NCI-H1694 treated with DMSO at 0.1 percent for 48 hours (cell line): ENCODE data around the gene CDH8.
"Not testable (repeated sequence)": the region's sequence is repeated elsewhere in the genome, so short reads cannot be mapped to it uniquely, and the experiment has no call there.

Experiments
- DNase-seq: peaks from one replicate; lab custom pipeline; 2025; lab: John Stamatoyannopoulos, UW

CDH8 gene

DNA sequence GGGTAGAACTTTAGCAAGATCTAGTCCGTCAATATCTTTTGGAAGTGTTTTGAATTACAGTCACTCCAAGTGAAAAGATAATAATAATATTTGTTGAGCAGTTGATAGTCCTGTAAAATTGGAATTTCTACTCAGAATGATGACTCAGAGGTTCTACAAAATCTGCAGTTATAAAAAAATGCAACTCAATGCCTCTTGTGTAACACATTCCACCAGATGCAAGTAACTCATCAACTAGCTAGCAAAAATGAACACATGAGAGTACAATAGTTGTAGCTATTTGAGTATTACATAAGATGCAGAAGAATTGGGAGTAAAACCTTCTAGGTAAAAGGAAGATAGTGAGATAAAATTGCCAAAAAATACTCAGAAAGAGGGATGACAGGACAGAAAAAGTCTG lies 177.2 kb downstream of the CDH8 start:
- no peak for DNase-seq

DNA sequence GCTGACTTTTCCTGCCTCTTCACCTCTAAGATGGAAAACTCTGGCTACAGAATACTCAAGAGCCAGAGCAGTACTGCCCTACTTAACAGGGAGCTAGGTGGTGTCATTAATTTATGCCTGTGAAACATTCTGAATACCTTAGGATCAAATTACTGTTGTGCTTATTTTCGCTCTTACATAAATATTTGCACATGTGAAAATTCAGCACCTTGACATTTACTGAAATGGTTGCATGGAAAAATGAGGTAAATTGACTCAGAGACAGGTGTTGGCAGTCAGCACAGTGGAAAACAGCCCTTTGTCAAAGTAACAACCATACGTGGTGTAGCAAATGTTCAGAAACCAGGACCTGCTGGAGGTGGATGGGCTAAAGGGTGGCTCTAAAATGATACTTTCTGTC lies 193.6 kb downstream of the CDH8 start:
- DNase-seq = no peak

DNA sequence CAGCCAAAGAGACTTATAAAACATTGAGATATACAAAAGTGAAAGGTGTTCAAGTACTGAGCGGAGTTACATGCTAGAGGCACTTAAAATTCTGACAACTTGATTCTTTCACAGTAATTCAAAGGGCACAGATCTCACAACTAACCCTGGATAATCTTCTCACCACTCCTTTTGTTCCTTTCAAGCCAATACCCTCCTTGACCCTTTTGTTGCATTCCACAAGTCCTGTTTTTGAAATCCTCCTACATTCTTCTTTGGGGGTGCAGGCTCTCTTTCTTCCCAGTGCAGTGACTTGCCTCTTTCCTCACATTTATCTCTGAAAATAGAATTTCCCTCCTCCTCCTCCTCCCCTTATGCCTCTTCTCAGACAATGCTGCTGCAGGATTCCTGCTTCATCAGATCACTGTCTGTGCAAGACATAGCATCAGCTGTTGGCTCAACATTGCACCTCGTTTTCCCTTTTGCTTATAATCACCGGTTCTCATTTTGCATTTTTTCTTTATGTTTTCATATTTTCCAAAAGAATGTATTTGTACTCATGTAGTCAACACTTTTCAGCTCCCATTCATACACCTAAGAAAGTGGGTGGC lies 199.3 kb downstream of the CDH8 start:
- no peak for DNase-seq

DNA sequence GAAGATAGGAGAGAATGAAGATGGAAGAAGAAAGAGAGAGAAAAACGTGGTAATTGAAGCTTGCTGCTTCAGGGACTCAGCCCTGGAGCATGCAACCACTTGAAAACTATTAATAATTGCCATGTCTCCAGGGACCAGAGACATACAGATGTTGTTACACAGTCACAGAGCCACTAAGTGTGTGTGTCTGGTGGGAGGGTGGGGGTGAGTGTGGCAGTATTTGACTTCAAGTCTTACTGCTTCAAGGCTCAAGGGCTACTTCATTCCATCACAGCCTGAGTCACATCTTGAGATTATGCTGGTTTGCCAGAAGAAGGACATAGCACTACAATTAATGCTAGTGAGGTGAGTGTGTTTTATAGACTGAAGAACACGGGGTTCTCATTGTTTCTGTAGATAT lies 202.2 kb downstream of the CDH8 start:
- DNase-seq = no peak

DNA sequence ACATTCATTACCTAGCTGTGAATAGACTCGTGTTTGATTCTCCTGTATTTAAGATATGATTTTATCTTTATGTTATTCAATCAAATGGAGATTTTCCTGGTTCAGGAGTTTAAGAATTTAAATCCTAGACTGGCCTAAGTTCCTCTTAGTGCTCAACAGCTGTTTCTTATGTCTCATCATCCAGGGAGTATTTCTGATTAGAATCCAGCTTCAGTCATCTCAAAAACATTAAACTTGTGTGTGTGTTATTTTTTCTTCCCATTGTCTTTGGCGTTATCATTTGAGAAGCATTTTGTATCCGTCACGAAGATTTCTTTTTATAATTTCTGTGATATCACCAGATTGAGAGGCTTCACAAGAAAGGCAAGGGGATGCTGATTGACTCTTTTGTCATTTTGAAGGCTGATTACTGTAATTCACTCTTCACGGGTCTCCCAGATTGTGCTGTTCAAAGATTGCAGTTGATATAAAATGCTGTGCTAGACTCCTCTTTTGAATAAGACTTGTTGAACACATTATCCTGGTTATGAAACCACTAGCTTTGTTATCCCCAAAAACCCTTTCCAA lies 204.8 kb downstream of the CDH8 start:
- no peak for DNase-seq

DNA sequence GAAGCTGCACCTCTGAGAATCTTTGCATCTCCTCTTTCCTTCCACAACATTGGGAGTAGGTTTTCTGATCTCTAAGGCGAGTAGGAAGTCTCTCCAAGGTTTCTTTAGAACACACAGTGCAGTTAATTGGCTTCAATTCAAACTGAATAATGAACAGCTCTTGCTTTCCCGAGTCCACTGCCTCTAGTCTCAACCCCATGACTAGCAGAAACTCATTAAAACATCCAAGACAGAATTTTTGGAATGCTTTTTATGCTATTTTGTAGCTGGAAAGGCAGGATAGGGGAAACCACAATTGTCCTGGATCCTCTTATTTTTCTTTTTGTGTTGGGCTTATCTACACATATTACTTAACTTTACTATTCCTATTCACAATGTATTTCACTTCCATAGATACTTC lies 206.6 kb downstream of the CDH8 start:
- no peak for DNase-seq

DNA sequence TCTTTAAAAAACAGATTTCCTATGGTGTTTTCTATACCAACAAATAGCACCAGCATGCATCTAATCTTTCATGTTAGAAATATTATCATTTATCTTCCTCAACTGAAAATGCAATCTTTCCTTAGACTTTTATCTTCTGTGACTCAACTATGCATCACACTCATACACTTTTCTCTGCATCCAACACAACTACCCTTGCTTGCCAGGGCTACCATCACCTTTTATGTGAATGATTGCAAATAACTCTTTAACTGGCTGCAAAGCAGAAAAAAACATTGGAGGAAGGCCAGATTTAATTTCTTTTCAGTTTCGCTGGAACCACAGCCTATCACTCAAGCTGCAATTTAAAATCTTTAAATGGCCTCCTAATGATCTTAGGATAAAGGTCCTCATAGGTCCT lies 212.9 kb downstream of the CDH8 start:
- DNase-seq = no peak

DNA sequence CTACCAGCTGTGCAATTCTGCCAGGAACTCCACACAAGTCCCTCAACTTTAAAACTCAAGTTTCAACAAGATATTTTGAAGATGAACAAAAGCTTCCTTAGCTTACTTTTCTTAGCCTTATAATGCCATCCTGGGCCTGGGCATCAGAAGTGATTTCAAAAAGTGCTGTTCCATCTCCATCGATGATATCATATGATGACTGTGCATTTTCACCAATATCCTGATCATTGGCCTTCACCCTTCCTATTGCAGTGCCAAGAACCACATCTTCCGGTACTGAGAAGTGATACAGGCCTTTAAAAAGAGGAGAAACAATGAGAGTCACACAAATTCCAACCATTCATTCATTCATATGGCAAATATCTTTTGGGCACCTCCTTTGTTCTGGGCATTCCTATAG lies 215.4 kb downstream of the CDH8 start:
- no peak for DNase-seq

DNA sequence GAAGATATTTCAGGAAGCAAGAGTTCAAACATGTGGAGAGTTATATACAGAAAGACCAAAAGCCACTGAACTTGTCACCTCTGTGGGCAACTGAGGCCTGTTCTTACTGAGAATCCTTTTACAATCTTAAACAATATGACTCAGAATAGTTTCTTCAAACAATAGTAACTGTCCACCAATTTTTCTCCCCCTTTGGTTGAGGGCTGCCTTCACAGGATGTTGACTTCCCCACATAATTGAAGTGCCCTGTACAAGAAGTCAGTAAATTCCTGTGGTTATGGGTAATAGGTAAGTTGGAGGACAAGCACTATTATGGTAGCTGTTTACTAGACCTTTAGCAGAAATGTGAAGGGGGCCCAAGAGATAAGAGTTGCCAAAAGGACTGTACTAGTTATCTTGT lies 215.8 kb downstream of the CDH8 start:
- DNase-seq = no peak

DNA sequence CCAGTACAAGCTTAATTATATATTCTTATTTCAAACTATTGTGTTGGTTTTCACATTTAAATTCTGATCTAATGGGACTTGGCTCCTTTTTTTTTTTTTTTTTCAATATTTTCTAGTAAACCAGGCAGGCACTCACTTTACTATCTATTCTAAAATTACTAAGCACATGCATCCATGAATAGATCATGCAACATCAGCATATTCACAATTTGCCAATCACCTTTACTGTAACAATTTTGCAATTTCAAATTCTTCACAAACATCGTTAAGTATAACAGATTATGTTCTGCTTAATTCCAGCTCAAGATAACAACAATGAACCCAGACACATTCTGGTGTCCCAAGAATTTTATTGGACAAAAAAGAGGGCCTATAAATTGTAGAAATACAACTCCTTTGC lies 217.4 kb downstream of the CDH8 start:
- DNase-seq = no peak

DNA sequence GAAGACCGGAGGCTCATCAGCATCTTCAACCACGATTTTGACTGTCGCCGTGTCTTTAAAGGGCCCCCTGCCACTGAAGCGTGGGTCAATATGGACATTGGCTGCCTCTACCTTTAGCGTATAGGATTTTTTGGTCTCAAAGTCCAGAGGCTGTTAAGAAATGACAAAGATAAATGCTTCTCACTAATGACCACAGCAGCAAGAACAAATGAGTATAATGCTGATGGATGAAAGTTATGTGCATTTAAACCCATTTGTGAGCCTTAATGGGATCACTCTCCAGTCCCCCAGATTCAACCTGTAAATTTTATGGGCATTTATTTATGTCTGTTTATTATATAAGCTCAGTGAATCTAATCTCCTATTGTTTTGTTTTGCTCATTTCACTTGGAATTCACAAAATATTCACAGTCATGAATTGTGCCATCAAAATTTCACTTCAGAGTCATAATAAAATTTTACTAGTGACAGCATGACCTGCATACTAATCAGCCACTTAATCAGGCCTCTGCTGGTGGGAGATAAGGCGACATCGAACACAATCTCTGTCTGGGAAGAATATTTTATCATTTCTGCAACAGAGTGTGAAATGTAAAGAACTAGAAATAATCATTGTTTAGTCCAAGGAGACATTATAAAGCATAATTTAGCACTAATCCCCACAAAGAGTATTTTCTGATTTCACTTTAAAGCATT lies 218.5 kb downstream of the CDH8 start:
- DNase-seq = no peak

DNA sequence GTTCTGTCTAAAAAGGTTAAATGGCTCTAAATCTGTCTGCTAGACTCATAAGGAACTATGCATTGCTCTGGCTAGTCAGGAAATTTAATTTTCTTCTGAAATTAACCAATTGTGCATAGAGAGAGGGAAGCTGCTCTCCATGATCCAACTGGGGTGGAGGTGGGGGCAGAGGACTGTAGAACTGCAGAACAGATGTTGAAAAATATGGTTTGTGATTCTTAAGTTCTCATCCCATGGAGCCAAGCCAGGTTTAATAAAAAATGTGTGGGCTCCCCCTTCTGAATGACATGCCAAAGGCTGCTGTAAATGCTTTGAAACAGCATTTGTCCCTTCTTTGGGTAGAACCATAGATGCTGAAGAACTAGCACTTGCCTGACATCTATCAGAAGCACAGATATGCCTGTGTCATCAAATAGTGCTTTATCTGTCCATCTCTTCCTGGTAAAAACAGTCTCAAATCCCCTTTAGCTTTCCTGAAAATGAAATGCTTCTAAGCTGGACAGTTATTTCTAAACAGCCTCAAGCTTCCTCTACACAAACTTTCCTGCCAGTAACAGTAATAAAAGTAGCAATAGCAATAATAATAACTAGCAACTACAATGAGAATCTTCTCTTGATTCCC lies 221.4 kb downstream of the CDH8 start:
- DNase-seq = no peak

DNA sequence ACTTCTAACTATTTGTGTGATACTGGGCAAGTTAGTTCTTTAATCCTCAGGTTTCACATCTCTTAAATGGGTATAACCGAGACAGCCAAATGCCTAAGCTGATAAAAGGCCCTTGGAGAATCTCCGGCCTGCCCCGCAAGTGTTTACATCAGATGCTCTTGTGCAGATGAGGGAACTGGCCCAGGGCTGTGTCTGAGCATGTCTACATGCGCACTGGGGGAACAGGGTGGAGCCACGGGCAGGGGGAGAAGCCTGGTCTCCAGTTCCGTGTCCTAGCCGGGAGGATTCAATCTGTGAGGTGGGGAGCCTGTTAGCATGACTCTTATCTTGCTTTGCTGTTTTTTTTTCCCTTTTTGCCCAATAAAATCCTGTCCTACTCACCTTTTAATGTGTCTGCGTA lies 222.9 kb downstream of the CDH8 start:
- DNase-seq = no peak

DNA sequence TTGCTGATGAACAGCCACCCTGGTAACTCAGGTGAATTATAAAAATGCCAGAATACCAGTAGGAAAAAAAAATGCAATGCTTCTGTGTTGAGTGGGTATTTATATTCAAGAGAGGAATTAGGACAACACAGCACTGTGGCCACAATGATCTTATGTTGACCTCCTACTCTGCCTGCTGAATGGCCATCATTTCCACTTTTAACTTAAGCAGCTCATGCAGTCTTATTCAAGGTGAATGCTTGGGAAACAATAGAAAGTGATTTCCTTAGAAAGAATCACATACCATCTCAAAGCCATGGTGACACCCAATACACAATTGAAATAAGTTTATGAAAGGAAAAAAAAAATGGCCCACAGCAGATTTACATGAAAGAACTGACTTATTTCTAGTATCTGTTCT lies 224.0 kb downstream of the CDH8 start:
- DNase-seq = no peak

DNA sequence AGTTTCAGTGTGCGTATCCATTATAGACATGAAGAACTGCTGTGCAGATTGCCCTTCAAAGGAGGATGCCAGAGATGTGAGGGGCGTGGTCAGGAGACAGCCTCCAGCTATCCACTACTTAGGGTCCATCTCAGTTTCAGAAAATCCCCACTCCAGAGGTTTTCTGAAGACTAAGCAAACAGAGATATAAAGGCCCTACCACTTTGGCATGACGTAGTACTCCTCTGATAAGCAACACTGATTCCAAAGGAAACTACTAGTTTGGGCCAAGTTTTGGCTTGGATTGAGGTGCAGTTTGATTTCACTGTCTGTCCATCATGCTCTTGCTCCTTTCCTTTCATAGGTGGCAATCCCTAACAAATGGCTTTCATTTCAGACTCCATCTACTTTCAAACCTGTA lies 228.7 kb downstream of the CDH8 start:
- no peak for DNase-seq

DNA sequence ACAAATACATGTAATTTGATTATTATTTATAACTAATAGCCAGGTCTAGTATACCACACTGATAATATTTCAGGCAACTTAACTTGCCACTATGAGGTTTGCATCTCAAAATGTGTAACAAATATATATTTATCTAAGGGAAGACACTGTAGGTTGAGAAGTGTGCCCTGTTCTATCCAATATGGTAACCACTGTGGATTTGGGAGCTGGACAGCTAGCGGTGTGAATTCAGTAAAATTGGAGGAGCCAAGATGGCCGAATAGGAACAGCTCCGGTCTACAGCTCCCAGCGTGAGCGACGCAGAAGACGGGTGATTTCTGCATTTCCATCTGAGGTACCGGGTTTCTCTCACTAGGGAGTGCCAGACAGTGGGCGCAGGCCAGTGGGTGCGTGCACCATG lies 235.0 kb downstream of the CDH8 start:
- DNase-seq = not testable (repeated sequence)

DNA sequence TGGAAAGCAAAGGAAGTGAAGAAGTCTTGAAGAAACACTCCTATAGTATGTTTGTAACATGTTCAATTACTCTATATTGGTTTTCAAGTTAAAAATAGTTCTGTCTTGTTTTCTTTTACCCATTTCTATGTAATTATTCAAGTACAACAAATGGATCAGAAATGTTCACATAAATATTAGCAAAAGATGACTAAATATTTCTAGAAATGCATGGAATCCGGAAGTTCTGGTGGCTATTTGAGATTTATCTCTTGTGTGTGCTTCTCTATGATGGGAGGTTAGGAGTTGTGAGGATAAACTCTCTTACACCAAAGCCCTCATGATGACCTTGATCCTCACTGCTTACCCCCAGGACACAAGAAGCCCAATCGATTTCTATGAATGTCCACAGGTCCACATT lies 237.5 kb downstream of the CDH8 start:
- no peak for DNase-seq

DNA sequence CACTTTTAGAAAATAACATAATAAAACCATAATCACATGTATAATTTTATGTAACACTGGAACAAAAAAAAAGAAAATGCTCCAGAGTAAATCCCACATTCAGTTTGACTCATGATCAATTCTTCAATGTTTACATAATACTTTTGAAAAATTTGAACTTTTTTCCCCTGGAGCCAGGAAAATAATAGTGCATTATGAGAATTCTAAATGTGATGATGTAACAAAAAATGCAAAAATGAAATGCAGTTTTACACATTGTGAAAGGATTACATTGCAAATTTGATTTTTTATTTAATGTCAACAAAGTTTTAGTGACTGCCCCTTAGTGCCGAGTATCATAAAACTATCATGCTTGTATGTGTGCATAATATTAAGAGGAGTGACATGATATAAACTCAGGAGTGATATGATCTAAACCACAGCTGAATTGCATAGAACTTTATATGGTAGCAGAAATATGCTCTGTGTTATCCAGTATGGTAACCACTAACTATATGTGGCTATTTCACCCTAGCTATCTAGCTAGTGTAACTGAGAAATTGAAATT lies 238.2 kb downstream of the CDH8 start:
- DNase-seq = no peak

DNA sequence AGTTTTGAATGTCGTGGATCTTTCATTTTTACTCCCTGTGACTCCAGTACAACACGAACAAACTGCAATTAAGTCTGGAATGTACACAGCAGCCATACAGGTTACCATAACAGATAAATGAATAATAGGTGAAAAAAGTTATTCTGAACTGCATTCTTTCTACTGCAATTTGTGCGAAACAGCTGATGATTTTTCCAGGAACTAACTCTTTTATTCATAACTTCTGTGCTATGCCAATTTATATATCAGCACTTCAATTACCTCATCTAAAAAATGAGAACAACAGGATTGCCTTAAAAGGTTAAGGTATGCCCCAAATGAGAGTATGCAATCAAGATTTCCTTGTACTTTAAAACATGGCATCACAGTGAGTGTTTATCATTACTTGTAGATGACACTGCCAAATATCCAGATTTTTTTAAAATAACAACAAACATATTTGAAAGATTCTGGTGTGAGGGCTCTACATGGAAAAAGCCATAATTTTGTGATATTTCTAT lies 238.9 kb downstream of the CDH8 start:
- no peak for DNase-seq

DNA sequence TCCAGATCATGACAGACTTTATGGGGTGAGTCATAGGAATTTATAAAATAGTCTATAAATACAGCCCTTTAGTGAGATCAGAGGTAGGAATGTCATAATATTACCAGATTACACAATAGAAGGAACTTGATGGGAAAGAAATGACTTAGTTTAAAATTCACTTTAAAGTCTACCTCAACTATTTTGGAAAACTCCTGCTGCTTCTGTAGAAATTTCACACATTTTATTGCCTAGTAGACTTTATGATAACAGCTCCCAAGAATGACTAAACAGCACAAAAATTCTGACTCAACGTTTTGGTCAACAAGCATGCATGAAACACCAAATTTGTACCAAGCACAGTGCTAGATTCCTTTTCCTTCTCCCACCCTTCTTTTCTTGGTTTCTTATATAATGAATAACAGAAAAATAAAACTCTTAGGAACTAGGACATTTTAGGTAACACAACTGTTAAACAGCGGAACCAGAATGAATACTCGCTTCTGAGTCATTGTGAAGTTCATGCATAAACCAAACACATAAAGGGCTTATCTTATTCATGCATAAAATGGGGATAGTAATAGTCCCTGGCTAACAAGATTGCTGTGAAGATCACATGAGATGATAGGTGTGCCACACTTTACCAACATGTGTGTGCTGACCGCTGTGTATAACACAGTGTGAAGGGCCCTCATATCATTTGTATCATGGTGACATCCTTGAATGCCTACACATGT lies 243.9 kb downstream of the CDH8 start:
- no peak for DNase-seq

DNA sequence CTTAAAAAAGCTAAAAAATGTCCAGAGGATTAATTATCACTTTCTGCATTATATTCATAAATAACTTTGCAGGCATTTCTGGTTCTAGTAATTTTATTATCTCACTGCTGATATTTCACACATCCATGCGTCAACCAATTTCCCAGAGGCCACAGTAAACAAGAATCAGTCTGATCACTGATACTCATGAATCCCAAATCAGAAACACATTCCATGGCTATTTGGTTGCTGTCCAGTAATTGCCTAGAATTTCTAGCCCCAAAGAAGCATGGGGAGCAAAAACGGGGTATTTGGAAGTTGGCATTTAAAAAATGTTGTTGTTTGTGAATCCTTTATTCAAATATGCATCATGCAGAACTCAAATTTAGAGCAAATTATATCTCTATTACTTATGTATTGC lies 244.8 kb downstream of the CDH8 start:
- no peak for DNase-seq

DNA sequence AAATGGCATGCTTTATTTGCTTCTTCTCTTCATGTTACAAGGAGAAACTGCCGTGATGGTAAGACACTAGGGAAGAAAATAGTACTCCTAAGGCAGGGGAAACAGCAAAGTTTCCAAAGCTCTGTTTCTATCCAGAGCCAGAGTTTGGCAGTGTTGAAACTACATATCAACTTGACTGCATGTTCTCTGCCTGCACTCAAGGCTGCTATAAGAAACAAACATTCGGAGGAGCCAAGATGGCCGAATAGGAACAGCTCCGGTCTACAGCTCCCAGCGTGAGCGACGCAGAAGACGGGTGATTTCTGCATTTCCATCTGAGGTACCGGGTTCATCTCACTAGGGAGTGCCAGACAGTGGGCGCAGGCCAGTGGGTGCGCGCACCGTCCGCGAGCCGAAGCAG lies 254.4 kb downstream of the CDH8 start:
- not testable (repeated sequence) for DNase-seq
